ENCODE results near the gene DMD.

The DMD gene

DNA sequence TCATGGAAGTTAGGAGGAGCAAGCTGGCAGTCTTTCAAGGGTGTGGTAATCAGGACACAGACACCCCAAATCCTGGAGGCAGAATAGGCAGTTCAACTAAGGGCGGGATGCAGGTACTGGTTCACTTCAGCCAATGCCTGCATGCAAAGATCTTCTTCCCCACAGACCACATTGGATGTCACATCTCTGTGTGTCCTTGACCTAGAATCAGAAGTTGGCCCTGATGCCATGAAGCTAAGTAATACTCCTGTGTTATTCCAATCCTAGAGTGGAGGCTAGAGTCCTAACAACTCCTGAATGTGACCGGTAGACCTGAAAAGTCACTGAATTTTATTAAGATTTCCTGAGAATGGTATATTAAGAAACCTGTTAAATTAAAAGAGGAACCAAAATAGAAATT lies 165.5 kb downstream of the DMD start:
- no peak overlapping the region for H3K4ac ChIP-seq (ENCODE audit: low read depth, low read length)
- H3K27me3 ChIP-seq (ENCODE audit: insufficient read depth, low read length) = no peaks in the 10 kb centered on the region
- no CpG with 5 or more reads among the region's 2 CpGs for WGBS (ENCODE audit: extremely low coverage, insufficient coverage, insufficient read length)
- H3K14ac ChIP-seq (ENCODE audit: low read length) = no peak overlapping the region
- no peak overlapping the region for H2BK5ac ChIP-seq (ENCODE audit: low read depth, low read length, poor library complexity)
- no peak overlapping the region for H3K4me2 ChIP-seq (ENCODE audit: low read length)
- H4K12ac ChIP-seq (ENCODE audit: low read depth, low read length) = no peak overlapping the region
- H3K23ac ChIP-seq (ENCODE audit: low read length) = no peak overlapping the region
- H3K79me1 ChIP-seq (ENCODE audit: low read length) = no peaks in the 10 kb centered on the region
- no peak overlapping the region for H3K27ac ChIP-seq (ENCODE audit: low read depth, low read length)
- no peak overlapping the region for H3K18ac ChIP-seq (ENCODE audit: low read length)
- no peaks in the 10 kb centered on the region for H3K79me2 ChIP-seq (ENCODE audit: control insufficient read depth, insufficient read depth, low read length, poor library complexity)
- no peak for DNase-seq
- no peak overlapping the region for H3K4me3 ChIP-seq (ENCODE audit: low read depth, low read length)
- no peak overlapping the region for H3K9ac ChIP-seq (ENCODE audit: low read length)
- H3K36me3 ChIP-seq (ENCODE audit: control insufficient read depth in 1 of 2, insufficient read depth in 2 of 2, low read length in 2 of 2) = no peaks in the 10 kb centered on the region
- H3K4me1 ChIP-seq (ENCODE audit: control insufficient read depth in 1 of 2, insufficient read depth in 2 of 2, low read length in 2 of 2) = no peaks in the 10 kb centered on the region
- H4K91ac ChIP-seq (ENCODE audit: low read depth, low read length) = no peak overlapping the region
- H2AFZ ChIP-seq (ENCODE audit: insufficient read depth, low read length, poor library complexity) = no peak overlapping the region
- no peak overlapping the region for H2BK120ac ChIP-seq (ENCODE audit: insufficient read depth, low read length, poor library complexity)
- H2AK5ac ChIP-seq (ENCODE audit: low read length) = no peak overlapping the region
- H3K9me3 ChIP-seq (ENCODE audit: insufficient read depth, low read depth, low read length) = no peaks in the 10 kb centered on the region
- H4K8ac ChIP-seq (ENCODE audit: low read depth, low read length) = no peak overlapping the region
- no peak overlapping the region for H2BK12ac ChIP-seq (ENCODE audit: low read length)

GRCh38 chrX:33045245-33045644 lies 166.1 kb downstream of the DMD start:
- no CpG with 5 or more reads among the region's 3 CpGs for WGBS (ENCODE audit: extremely low coverage, insufficient coverage, insufficient read length)

DNA sequence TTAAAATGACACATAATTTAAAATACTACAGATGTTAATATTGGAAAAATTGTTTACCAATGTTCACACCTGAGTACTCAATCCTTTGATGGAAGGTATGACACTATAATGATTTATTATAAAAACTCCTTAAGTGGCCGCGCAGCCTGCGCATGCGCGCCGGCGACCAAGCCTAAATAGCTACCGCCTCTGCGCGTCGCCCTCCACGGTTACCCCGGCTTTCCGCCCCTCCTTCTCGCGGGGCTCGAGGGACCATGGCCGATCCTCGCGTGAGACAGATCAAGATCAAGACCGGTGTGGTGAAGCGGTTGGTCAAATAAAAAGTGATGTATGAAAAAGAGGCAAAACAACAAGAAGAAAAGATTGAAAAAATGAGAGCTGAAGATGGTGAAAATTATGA lies 170.2 kb downstream of the DMD start:
- H4K8ac ChIP-seq (ENCODE audit: low read depth, low read length) = no peak overlapping the region
- WGBS (ENCODE audit: extremely low coverage, insufficient coverage, insufficient read length) = no CpG with 5 or more reads among the region's 22 CpGs
- H4K91ac ChIP-seq (ENCODE audit: low read depth, low read length) = no peak overlapping the region
- no peaks in the 10 kb centered on the region for H3K79me2 ChIP-seq (ENCODE audit: control insufficient read depth, insufficient read depth, low read length, poor library complexity)
- H3K9me3 ChIP-seq (ENCODE audit: insufficient read depth, low read depth, low read length) = no peaks in the 10 kb centered on the region
- H3K27ac ChIP-seq (ENCODE audit: low read depth, low read length) = no peak overlapping the region
- no peaks in the 10 kb centered on the region for H3K27me3 ChIP-seq (ENCODE audit: insufficient read depth, low read length)
- H3K23ac ChIP-seq (ENCODE audit: low read length) = no peak overlapping the region
- no peak overlapping the region for H2AFZ ChIP-seq (ENCODE audit: insufficient read depth, low read length, poor library complexity)
- H2BK120ac ChIP-seq (ENCODE audit: insufficient read depth, low read length, poor library complexity) = no peak overlapping the region
- no peak overlapping the region for H3K18ac ChIP-seq (ENCODE audit: low read length)
- H3K4me2 ChIP-seq (ENCODE audit: low read length) = no peak overlapping the region
- no peak overlapping the region for H2AK5ac ChIP-seq (ENCODE audit: low read length)
- H3K79me1 ChIP-seq (ENCODE audit: low read length) = no peaks in the 10 kb centered on the region
- no peak overlapping the region for H3K14ac ChIP-seq (ENCODE audit: low read length)
- H3K4me3 ChIP-seq (ENCODE audit: low read depth, low read length) = no peak overlapping the region
- DNase-seq = no peak
- H3K36me3 ChIP-seq (ENCODE audit: control insufficient read depth in 1 of 2, insufficient read depth in 2 of 2, low read length in 2 of 2) = no peaks in the 10 kb centered on the region
- H2BK12ac ChIP-seq (ENCODE audit: low read length) = no peak overlapping the region
- H3K9ac ChIP-seq (ENCODE audit: low read length) = no peak overlapping the region
- H4K12ac ChIP-seq (ENCODE audit: low read depth, low read length) = no peak overlapping the region
- no peak overlapping the region for H2BK5ac ChIP-seq (ENCODE audit: low read depth, low read length, poor library complexity)
- no peak overlapping the region for H3K4ac ChIP-seq (ENCODE audit: low read depth, low read length)
- H3K4me1 ChIP-seq (ENCODE audit: control insufficient read depth in 1 of 2, insufficient read depth in 2 of 2, low read length in 2 of 2) = no peaks in the 10 kb centered on the region

More at GRCh38 chrX:33045245-33045644, 166.1 kb downstream of the DMD start:
- no peak overlapping the region for H3K18ac ChIP-seq (ENCODE audit: low read length)
- no peak overlapping the region for H4K8ac ChIP-seq (ENCODE audit: low read depth, low read length)
- no peak overlapping the region for H2BK120ac ChIP-seq (ENCODE audit: insufficient read depth, low read length, poor library complexity)
- no peak overlapping the region for H3K14ac ChIP-seq (ENCODE audit: low read length)
- no peaks in the 10 kb centered on the region for H3K9me3 ChIP-seq (ENCODE audit: insufficient read depth, low read depth, low read length)
- DNase-seq = no peak
- no peak overlapping the region for H2AK5ac ChIP-seq (ENCODE audit: low read length)
- H3K9ac ChIP-seq (ENCODE audit: low read length) = no peak overlapping the region
- no peak overlapping the region for H3K27ac ChIP-seq (ENCODE audit: low read depth, low read length)
- H3K4me3 ChIP-seq (ENCODE audit: low read depth, low read length) = no peak overlapping the region
- no peak overlapping the region for H2BK5ac ChIP-seq (ENCODE audit: low read depth, low read length, poor library complexity)
- H3K36me3 ChIP-seq (ENCODE audit: control insufficient read depth in 1 of 2, insufficient read depth in 2 of 2, low read length in 2 of 2) = no peaks in the 10 kb centered on the region
- no peak overlapping the region for H3K4ac ChIP-seq (ENCODE audit: low read depth, low read length)
- no peaks in the 10 kb centered on the region for H3K4me1 ChIP-seq (ENCODE audit: control insufficient read depth in 1 of 2, insufficient read depth in 2 of 2, low read length in 2 of 2)
- no peak overlapping the region for H2BK12ac ChIP-seq (ENCODE audit: low read length)
- H3K79me2 ChIP-seq (ENCODE audit: control insufficient read depth, insufficient read depth, low read length, poor library complexity) = no peaks in the 10 kb centered on the region
- no peak overlapping the region for H4K12ac ChIP-seq (ENCODE audit: low read depth, low read length)
- H3K79me1 ChIP-seq (ENCODE audit: low read length) = no peaks in the 10 kb centered on the region
- H4K91ac ChIP-seq (ENCODE audit: low read depth, low read length) = no peak overlapping the region
- no peak overlapping the region for H2AFZ ChIP-seq (ENCODE audit: insufficient read depth, low read length, poor library complexity)
- H3K27me3 ChIP-seq (ENCODE audit: insufficient read depth, low read length) = no peaks in the 10 kb centered on the region
- no peak overlapping the region for H3K23ac ChIP-seq (ENCODE audit: low read length)
- H3K4me2 ChIP-seq (ENCODE audit: low read length) = no peak overlapping the region

DNA sequence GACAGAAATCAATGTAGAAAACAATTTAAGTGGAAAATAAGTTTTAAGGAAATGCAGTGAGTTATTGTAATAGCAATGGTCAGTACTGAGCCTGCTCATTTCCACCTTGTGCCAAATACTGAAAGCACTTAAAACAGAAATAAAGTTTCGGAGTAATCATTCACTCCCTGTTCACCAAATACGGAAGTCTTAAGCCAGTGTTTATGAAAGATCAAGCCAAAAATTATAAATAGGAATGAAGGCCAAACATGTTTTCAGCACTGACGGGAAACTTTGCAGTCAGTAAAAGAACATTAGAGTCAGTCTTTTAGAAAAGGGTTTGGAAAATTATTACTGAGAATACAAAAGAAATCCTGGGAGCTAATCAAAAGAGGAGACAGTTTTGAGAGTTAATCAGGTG lies 178.6 kb downstream of the DMD start:
- Histone ChIP-seq H2BK5ac (ENCODE audit: low read depth, low read length, poor library complexity) (no peak overlapping the region), H3K9me3 (ENCODE audit: insufficient read depth, low read depth, low read length) (no peaks in the 10 kb centered on the region), H4K91ac (ENCODE audit: low read depth, low read length) (no peak overlapping the region), H2BK12ac (ENCODE audit: low read length) (no peak overlapping the region), H3K79me1 (ENCODE audit: low read length) (no peaks in the 10 kb centered on the region), H3K4me2 (ENCODE audit: low read length) (no peak overlapping the region), H2BK120ac (ENCODE audit: insufficient read depth, low read length, poor library complexity) (no peak overlapping the region), H3K27me3 (ENCODE audit: insufficient read depth, low read length) (no peaks in the 10 kb centered on the region), H3K36me3 (ENCODE audit: control insufficient read depth in 1 of 2, insufficient read depth in 2 of 2, low read length in 2 of 2) (no peaks in the 10 kb centered on the region), H3K4me1 (ENCODE audit: control insufficient read depth in 1 of 2, insufficient read depth in 2 of 2, low read length in 2 of 2) (no peaks in the 10 kb centered on the region), H3K4me3 (ENCODE audit: low read depth, low read length) (no peak overlapping the region), H2AFZ (ENCODE audit: insufficient read depth, low read length, poor library complexity) (no peak overlapping the region), H3K18ac (ENCODE audit: low read length) (no peak overlapping the region), H2AK5ac (ENCODE audit: low read length) (no peak overlapping the region), H3K79me2 (ENCODE audit: control insufficient read depth, insufficient read depth, low read length, poor library complexity) (no peaks in the 10 kb centered on the region), H4K12ac (ENCODE audit: low read depth, low read length) (no peak overlapping the region), H4K8ac (ENCODE audit: low read depth, low read length) (no peak overlapping the region), H3K27ac (ENCODE audit: low read depth, low read length) (no peak overlapping the region), H3K4ac (ENCODE audit: low read depth, low read length) (no peak overlapping the region), H3K9ac (ENCODE audit: low read length) (no peak overlapping the region), H3K14ac (ENCODE audit: low read length) (no peak overlapping the region), H3K23ac (ENCODE audit: low read length) (no peak overlapping the region)
- WGBS (ENCODE audit: extremely low coverage, insufficient coverage, insufficient read length) = no CpG with 5 or more reads among the region's 3 CpGs
- DNase-seq = no peak

Data from trophoblast cell (in vitro differentiated cells and primary cell).